PC-3 (cell line): Measurements from ENCODE around the gene RHBDD1. TPM values are rescaled to one million over a fixed set of nuclear protein-coding genes. Genes with fewer than 3 reads are reported as not detected.
A peak's percentile ranks its signal among the peaks of the same experiment; 100 is the strongest.

ENCODE experiments used
- ATAC-seq: fragments of 200-7000 bp; cut with Tn5 transposase; 2 replicates; pipeline ENCODE4 v1.9.1; 2020; ENCODE audit warnings: mild to moderate bottlenecking, moderate library complexity
- Bru-seq: library from RNA; stranded (reverse); fragments of 400-500 nt; gene quantifications from one replicate; lab custom pipeline; 2021; lab: Mats Ljungman, UMichigan
- BruChase-seq, 2 experiments: library from RNA; stranded (reverse); fragments of 400-500 nt; gene quantifications; one replicate each; lab custom pipeline; 2021; lab: Mats Ljungman, UMichigan
- BruUV-seq: library from RNA; stranded (reverse); fragments of 400-500 nt; replicated peaks from 2 replicates; lab custom pipeline; 2021; lab: Mats Ljungman, UMichigan
- CTCF ChIA-PET: fragments of 300-600 bp; sonication (Branson Sonifier 250); formaldehyde crosslinking; loops from one replicate; lab custom pipeline; 2022; ENCODE audit warnings: antibody characterized with exemption; lab: Charles Lee
- POLR2A ChIA-PET: fragments of 300-600 bp; sonication (Branson Sonifier 250); formaldehyde crosslinking; loops from one replicate; lab custom pipeline; 2022; ENCODE audit warnings: antibody characterized with exemption; ENCODE audit not compliant: unreplicated experiment; lab: Charles Lee
- DNase-seq: peaks from one replicate; pipeline ENCODE4 v3.0.0-alpha.2; 2015
- H2AFZ ChIP-seq: fragments of 300-600 bp; sonication (generic); 2 replicates; pipeline ENCODE4 v1.6.0; 2016; ENCODE audit warnings: antibody characterized with exemption, low read length
- H3F3A ChIP-seq: fragments of 300-600 bp; sonication (generic); one replicate; pipeline ENCODE4 v1.6.0; 2017; ENCODE audit warnings: antibody characterized with exemption, low read length, control low read depth, mild to moderate bottlenecking; ENCODE audit not compliant: unreplicated experiment
- H3K27ac ChIP-seq: fragments of 300-600 bp; sonication (generic); 2 replicates; pipeline ENCODE4 v1.5.1; 2016; ENCODE audit warnings: mild to moderate bottlenecking, low read length
- H3K27me3 ChIP-seq: fragments of 300-600 bp; sonication (generic); 2 replicates; pipeline ENCODE4 v1.6.1; 2016; ENCODE audit warnings: low read length, mixed read lengths
- H3K36me3 ChIP-seq: fragments of 300-600 bp; sonication (generic); 2 replicates; pipeline ENCODE4 v1.6.1; 2016; ENCODE audit warnings: low read depth, mixed run types, low read length, mixed read lengths
- H3K4me1 ChIP-seq: fragments of 300-600 bp; sonication (generic); 2 replicates; pipeline ENCODE4 v1.5.1; 2016; ENCODE audit warnings: low read length; ENCODE audit not compliant: insufficient read depth
- H3K4me2 ChIP-seq: fragments of 300-600 bp; sonication (generic); 2 replicates; pipeline ENCODE4 v1.6.0; 2016; ENCODE audit warnings: low read length
- H3K4me3 ChIP-seq: fragments of 300-600 bp; sonication (generic); 2 replicates; pipeline ENCODE4 v1.5.1; 2016; ENCODE audit warnings: mild to moderate bottlenecking, low read length, mixed read lengths
- H3K79me2 ChIP-seq: fragments of 300-600 bp; sonication (generic); 2 replicates; pipeline ENCODE4 v1.6.1; 2017; ENCODE audit warnings: low read length, mixed read lengths
- H3K9ac ChIP-seq: fragments of 300-600 bp; sonication (generic); 2 replicates; pipeline ENCODE4 v1.6.0; 2016; ENCODE audit warnings: mild to moderate bottlenecking, low read length
- H3K9me2 ChIP-seq: fragments of 300-600 bp; sonication (generic); replicated peaks from 2 replicates; pipeline ENCODE4 v1.6.1; 2016; ENCODE audit warnings: mixed run types, low read length, mixed read lengths
- H3K9me3 ChIP-seq: fragments of 300-600 bp; sonication (generic); 2 replicates; pipeline ENCODE4 v1.6.1; 2016; ENCODE audit warnings: low read length, mixed read lengths
- H4K20me1 ChIP-seq: fragments of 300-600 bp; sonication (generic); 2 replicates; pipeline ENCODE4 v1.6.1; 2016; ENCODE audit warnings: low read length, mixed read lengths
- EZH2 ChIP-seq: fragments of 300-600 bp; sonication (generic); IDR thresholded peaks from one replicate; pipeline ENCODE4 v1.6.1; 2017; ENCODE audit warnings: antibody characterized with exemption, mild to moderate bottlenecking, low read length; ENCODE audit not compliant: unreplicated experiment
- EZH2phosphoT487 ChIP-seq: fragments of 300-600 bp; sonication (generic); IDR thresholded peaks from 2 replicates; pipeline ENCODE4 v1.6.1; 2018; ENCODE audit warnings: mild to moderate bottlenecking, antibody characterized with exemption, low read length, borderline replicate concordance
- intact Hi-C: fragments of 100-400 bp; cut with micrococcal nuclease; formaldehyde crosslinking; loops from 2 replicates; pipeline ENCODE4 v1.9.0; 2023
- long read RNA-seq: library from polyadenylated mRNA; unstranded; transcript quantifications from one replicate; pipeline ENCODE4 v2.0.0, GENCODE V29; 2021; ENCODE audit not compliant: unreplicated experiment
- total RNA-seq: library from RNA; depleted of rRNA; stranded (reverse); fragments of >200 nt; gene quantifications from 2 replicates; pipeline ENCODE4 v1.2.3, GENCODE V29; 2014; rRNA removed
- TF ChIP-seq, protein P1 (sequence below): fragments of 300-600 bp; sonication (generic); conservative IDR thresholded peaks from 2 replicates; pipeline ENCODE4 v1.5.1; 2017; ENCODE audit warnings: antibody characterized with exemption, low read depth, mild to moderate bottlenecking, low read length

RHBDD1 gene, protein sequence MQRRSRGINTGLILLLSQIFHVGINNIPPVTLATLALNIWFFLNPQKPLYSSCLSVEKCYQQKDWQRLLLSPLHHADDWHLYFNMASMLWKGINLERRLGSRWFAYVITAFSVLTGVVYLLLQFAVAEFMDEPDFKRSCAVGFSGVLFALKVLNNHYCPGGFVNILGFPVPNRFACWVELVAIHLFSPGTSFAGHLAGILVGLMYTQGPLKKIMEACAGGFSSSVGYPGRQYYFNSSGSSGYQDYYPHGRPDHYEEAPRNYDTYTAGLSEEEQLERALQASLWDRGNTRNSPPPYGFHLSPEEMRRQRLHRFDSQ
- 7.8 and 9.1 TPM in 2 replicates for total RNA-seq
- Bru-seq, nascent RNA: percentile 72 among the genes with signal in this experiment
- BruChase-seq, experiment 1, labeled RNA remaining after a 6-hour chase: percentile 66 among the genes with signal in this experiment
- BruChase-seq, experiment 2, labeled RNA remaining after a 2-hour chase: percentile 72 among the genes with signal in this experiment
- long read RNA-seq, full-length matches to known transcripts: 22 of 55 reads
- long read RNA-seq, partial matches to known transcripts: 4 of 55 reads
- long read RNA-seq, other reads (novel, unspliced or antisense): 29 of 55 reads

DNA sequence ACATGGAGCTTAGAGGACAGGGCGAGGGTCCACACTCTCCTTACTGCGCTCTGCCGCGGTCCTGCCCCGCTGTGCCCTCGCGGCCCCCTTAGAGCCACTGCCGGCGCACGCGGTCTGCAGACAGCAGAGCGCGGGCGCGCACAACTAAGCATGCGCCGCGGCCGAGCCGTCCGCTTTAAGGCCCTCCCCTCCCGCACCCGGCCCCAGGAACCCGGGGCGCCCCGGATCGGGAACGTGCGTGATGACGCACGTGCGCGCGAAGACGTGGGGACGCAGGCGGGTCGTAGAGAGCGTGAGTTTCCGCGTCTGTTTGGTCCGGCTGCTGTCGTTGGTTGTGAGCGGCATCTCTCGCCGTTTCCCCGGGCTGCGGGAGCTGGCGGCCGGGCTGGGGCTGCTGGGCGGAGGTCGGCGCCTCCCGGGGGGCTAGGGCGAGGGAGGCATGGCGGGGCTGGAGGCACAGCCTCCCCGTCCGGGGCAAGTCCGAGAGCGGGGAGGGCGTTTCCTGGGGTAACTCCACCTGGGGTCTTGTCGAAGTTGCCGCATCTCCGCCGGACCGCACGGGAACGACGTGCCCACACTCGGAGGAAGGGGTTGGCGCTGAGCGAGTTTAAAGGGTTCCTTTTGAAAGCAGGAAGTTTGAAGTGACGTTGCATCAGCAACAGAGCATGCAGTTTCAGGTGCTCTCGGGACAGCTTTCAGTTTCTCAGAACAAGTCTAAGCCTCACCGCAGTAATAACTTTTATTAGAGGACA, at the start of gene RHBDD1:
TSS of gene RHBDD1 (plus strand) at position 259 of the 752 bp plus-strand sequence. CDS start 28,640 bp downstream, outside the sequence.
- H3K4me3 ChIP-seq: peak within 1 kb of the TSS; percentile 84
- H3K9me3 ChIP-seq: no peaks in the 10 kb centered on the region
- H3K4me2 ChIP-seq: peak within 1 kb of the TSS; percentile 98
- peak within 1 kb of the TSS; percentile 95 for H3K27ac ChIP-seq
- TF ChIP-seq EZH2 (no peak), EZH2phosphoT487 (no peak)
- TF ChIP-seq, protein P1, sequence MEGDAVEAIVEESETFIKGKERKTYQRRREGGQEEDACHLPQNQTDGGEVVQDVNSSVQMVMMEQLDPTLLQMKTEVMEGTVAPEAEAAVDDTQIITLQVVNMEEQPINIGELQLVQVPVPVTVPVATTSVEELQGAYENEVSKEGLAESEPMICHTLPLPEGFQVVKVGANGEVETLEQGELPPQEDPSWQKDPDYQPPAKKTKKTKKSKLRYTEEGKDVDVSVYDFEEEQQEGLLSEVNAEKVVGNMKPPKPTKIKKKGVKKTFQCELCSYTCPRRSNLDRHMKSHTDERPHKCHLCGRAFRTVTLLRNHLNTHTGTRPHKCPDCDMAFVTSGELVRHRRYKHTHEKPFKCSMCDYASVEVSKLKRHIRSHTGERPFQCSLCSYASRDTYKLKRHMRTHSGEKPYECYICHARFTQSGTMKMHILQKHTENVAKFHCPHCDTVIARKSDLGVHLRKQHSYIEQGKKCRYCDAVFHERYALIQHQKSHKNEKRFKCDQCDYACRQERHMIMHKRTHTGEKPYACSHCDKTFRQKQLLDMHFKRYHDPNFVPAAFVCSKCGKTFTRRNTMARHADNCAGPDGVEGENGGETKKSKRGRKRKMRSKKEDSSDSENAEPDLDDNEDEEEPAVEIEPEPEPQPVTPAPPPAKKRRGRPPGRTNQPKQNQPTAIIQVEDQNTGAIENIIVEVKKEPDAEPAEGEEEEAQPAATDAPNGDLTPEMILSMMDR: no peak
- H3K36me3 ChIP-seq: no peaks in the 10 kb centered on the region
- peak within 1 kb of the TSS; percentile 97 for H3K9ac ChIP-seq
- peaks cover 61% of the 10 kb centered on the region for H3K79me2 ChIP-seq
- CTCF ChIA-PET: interaction anchor here (0.7 kb wide), 1 partner anchor 14 kb away, joined by 3 read pairs; no protein-coding TSS in a partner anchor
- no peaks in the 10 kb centered on the region for H3F3A ChIP-seq
- H2AFZ ChIP-seq: peak within 1 kb of the TSS; percentile 82
- no peaks in the 10 kb centered on the region for H3K27me3 ChIP-seq
- peaks cover 39% of the 10 kb centered on the region for H3K4me1 ChIP-seq
- no peaks in the 10 kb centered on the region for H3K9me2 ChIP-seq
- H4K20me1 ChIP-seq: 0 out of 2 replicates have a peak, but pooled peaks cover 4% of the 10 kb centered on the region
- DNase-seq: peak; percentile 97
- POLR2A ChIA-PET: interaction anchor here (0.6 to 0.7 kb wide), 3 partner anchors 144 to 718 kb away, joined by 3 to 6 read pairs (median 3); no protein-coding TSS in a partner anchor
- intact Hi-C loops: loop anchor here (2.0 to 5.0 kb wide), 2 partner anchors 76 to 149 kb away; no protein-coding TSS in a partner anchor
- ATAC-seq: peak; percentile 89
- no TSS peak for BruUV-seq

DNA sequence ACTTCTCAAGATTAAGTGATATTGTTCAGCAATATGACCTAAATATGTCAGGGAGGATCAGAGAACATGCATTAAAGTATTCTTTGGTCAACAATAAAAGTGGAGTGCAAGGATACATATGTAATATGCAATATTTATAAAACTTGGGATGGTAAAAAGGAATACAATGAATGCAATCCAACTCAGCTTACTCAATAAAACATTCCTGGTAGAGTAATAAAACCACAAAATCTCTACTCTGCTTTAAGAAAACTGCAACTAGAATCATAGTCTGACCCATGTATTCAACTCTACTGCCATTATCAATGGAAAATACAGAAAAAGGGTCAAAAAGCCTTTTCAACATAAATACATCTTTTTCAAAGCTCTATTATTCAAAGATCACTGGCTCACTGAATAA, 47.8 kb upstream of the RHBDD1 start:
- Histone ChIP-seq H3K4me3 (no peak overlapping the region), H3K9me3 (no peaks in the 10 kb centered on the region), H3K27ac (no peak overlapping the region), H3K36me3 (peaks cover 52% of the 10 kb centered on the region), H3K4me2 (no peak overlapping the region), H4K20me1 (peaks cover 5% of the 10 kb centered on the region), H3K79me2 (peaks cover 93% of the 10 kb centered on the region), H3K27me3 (no peaks in the 10 kb centered on the region), H2AFZ (no peak overlapping the region), H3K9me2 (no peaks in the 10 kb centered on the region), H3K4me1 (peaks cover 27% of the 10 kb centered on the region), H3F3A (no peaks in the 10 kb centered on the region), H3K9ac (no peak overlapping the region)
- CTCF ChIA-PET: interaction anchor here (0.9 kb wide), 1 partner anchor 1779 kb away, joined by 3 read pairs; no protein-coding TSS in a partner anchor
- DNase-seq (no peak), ATAC-seq (no peak)
- POLR2A ChIA-PET: interaction anchor here (0.5 kb wide), 1 partner anchor 168 kb away, joined by 5 read pairs; no protein-coding TSS in a partner anchor
- no peak for TF ChIP-seq EZH2phosphoT487
- TF ChIP-seq, protein P1: no peak
- TF ChIP-seq EZH2: no peak
- BruUV-seq: no TSS peak
- intact Hi-C loops: no loop called here
